ENCODE measurements around the gene VWA2.

The VWA2 gene

GRCh38 chr10:114239117-114239993, at the start of gene VWA2:
Gene VWA2 (plus strand): TSS chr10:114239254. CDS start chr10:114248714, 9,460 bp downstream.
- DNase-seq (ENCODE audit: low spot score): no peak

- DNase-seq (ENCODE audit: low spot score): no peak
Observed at GRCh38 chr10:114189700-114190099, 49.4 kb upstream of the VWA2 start.

- DNase-seq (ENCODE audit: low spot score): no peak
Observed at GRCh38 chr10:114195079-114195478, 44.0 kb upstream of the VWA2 start.

GRCh38 chr10:114199239-114199638, 39.8 kb upstream of the VWA2 start:
- no peak for DNase-seq (ENCODE audit: low spot score)

- DNase-seq (ENCODE audit: low spot score): no peak
Observed at GRCh38 chr10:114202812-114203211, 36.2 kb upstream of the VWA2 start.

- DNase-seq (ENCODE audit: low spot score): no peak
Observed at GRCh38 chr10:114206902-114207301, 32.2 kb upstream of the VWA2 start.

- no peak for DNase-seq (ENCODE audit: low spot score)
Observed at GRCh38 chr10:114207349-114207748, 31.7 kb upstream of the VWA2 start.

GRCh38 chr10:114208351-114208750, 30.7 kb upstream of the VWA2 start:
- no peak for DNase-seq (ENCODE audit: low spot score)

GRCh38 chr10:114212153-114212552, 26.9 kb upstream of the VWA2 start:
- DNase-seq (ENCODE audit: low spot score): no peak

- DNase-seq (ENCODE audit: low spot score): no peak
Observed at GRCh38 chr10:114215033-114215432, 24.0 kb upstream of the VWA2 start.

- DNase-seq (ENCODE audit: low spot score): no peak
Observed at GRCh38 chr10:114220281-114220680, 18.8 kb upstream of the VWA2 start.

GRCh38 chr10:114221235-114221634, 17.8 kb upstream of the VWA2 start:
- no peak for DNase-seq (ENCODE audit: low spot score)

- DNase-seq (ENCODE audit: low spot score): no peak
Observed at GRCh38 chr10:114223066-114223465, 16.0 kb upstream of the VWA2 start.

GRCh38 chr10:114228156-114228555, 10.9 kb upstream of the VWA2 start:
- DNase-seq (ENCODE audit: low spot score): no peak

GRCh38 chr10:114232561-114233176, 6.4 kb upstream of the VWA2 start:
- no peak for DNase-seq (ENCODE audit: low spot score)

- DNase-seq (ENCODE audit: low spot score): no peak
Observed at GRCh38 chr10:114233482-114233881, 5.6 kb upstream of the VWA2 start.

- no peak for DNase-seq (ENCODE audit: low spot score)
Observed at GRCh38 chr10:114234132-114234531, 4.9 kb upstream of the VWA2 start.

- DNase-seq (ENCODE audit: low spot score): no peak
Observed at GRCh38 chr10:114239994-114240345, 916 bp downstream of the VWA2 start.

- no peak for DNase-seq (ENCODE audit: low spot score)
Observed at GRCh38 chr10:114242235-114242634, 3.2 kb downstream of the VWA2 start.

GRCh38 chr10:114243661-114244060, 4.6 kb downstream of the VWA2 start:
- no peak for DNase-seq (ENCODE audit: low spot score)

- no peak for DNase-seq (ENCODE audit: low spot score)
Observed at GRCh38 chr10:114244126-114244525, 5.1 kb downstream of the VWA2 start.

- no peak for DNase-seq (ENCODE audit: low spot score)
Observed at GRCh38 chr10:114245121-114245791, 6.2 kb downstream of the VWA2 start.

GRCh38 chr10:114246679-114247305, 7.7 kb downstream of the VWA2 start:
- DNase-seq (ENCODE audit: low spot score): no peak
